HG02970 (cell line): ENCODE measurements around the gene ZNF554.
"Not testable (repeated sequence)": the region's sequence is repeated elsewhere in the genome, so short reads cannot be mapped to it uniquely, and the experiment has no call there.

Source experiments
- ATAC-seq: cut with Tn5 transposase; IDR thresholded peaks from one replicate; pipeline ENCODE4 v1.9.1; 2021; ENCODE audit warnings: mild to moderate bottlenecking, moderate library complexity, moderate number of reproducible peaks; ENCODE audit not compliant: unreplicated experiment, low FRiP score

The ZNF554 gene

GRCh38 chr19:2865334-2866100, 45.8 kb downstream of the ZNF554 start:
- ATAC-seq: no peak

GRCh38 chr19:2866495-2867024, 46.9 kb downstream of the ZNF554 start:
- ATAC-seq: no peak

- no peak for ATAC-seq
Measured at GRCh38 chr19:2867025-2867991, 47.6 kb downstream of the ZNF554 start, which contains the start of gene ZNF556. TSS of gene ZNF556 (plus strand) at chr19:2867335. CDS start at chr19:2867422, 87 bp downstream.

- no peak for ATAC-seq
Measured at GRCh38 chr19:2869618-2870017, 50.0 kb downstream of the ZNF554 start.

- ATAC-seq: not testable (repeated sequence)
Measured at GRCh38 chr19:2872175-2872574, 52.5 kb downstream of the ZNF554 start.

- no peak for ATAC-seq
Measured at GRCh38 chr19:2877398-2878331, 58.0 kb downstream of the ZNF554 start.

GRCh38 chr19:2883686-2884439, 64.2 kb downstream of the ZNF554 start:
- ATAC-seq: no peak

GRCh38 chr19:2885736-2886135, 66.1 kb downstream of the ZNF554 start:
- no peak for ATAC-seq
